ENCODE data around the gene MMP14.
"Not testable (repeated sequence)": the region's sequence is repeated elsewhere in the genome, so short reads cannot be mapped to it uniquely, and the experiment has no call there.

The MMP14 gene
- 1.9 to 2.3 reads per million in 2 donors for total RNA-seq

GRCh38 chr14:22836301-22837113 lies at the start of gene MMP14:
TSS of gene MMP14 (plus strand) at chr14:22836585. CDS start at chr14:22836818, 233 bp downstream.
- no peak for DNase-seq

GRCh38 chr14:22786685-22787084 lies 49.7 kb upstream of the MMP14 start:
- no peak for DNase-seq

- no peak for DNase-seq
Measured at GRCh38 chr14:22791301-22791700, 45.1 kb upstream of the MMP14 start.

- DNase-seq, result no peak
Measured at GRCh38 chr14:22792158-22792557, 44.2 kb upstream of the MMP14 start.

GRCh38 chr14:22793550-22793949 lies 42.8 kb upstream of the MMP14 start:
- not testable (repeated sequence) for DNase-seq

GRCh38 chr14:22793976-22794375 lies 42.4 kb upstream of the MMP14 start:
- no peak for DNase-seq

- DNase-seq, result no peak
Measured at GRCh38 chr14:22794551-22794951, 41.8 kb upstream of the MMP14 start.

GRCh38 chr14:22796087-22796707 lies 40.2 kb upstream of the MMP14 start:
- no peak for DNase-seq

GRCh38 chr14:22797017-22797917 lies 39.1 kb upstream of the MMP14 start:
- DNase-seq, result no peak

GRCh38 chr14:22798528-22798927 lies 37.9 kb upstream of the MMP14 start:
- no peak for DNase-seq

GRCh38 chr14:22800346-22800745 lies 36.0 kb upstream of the MMP14 start:
- no peak for DNase-seq

GRCh38 chr14:22801716-22802115 lies 34.7 kb upstream of the MMP14 start:
- no peak for DNase-seq

- DNase-seq, result no peak
Measured at GRCh38 chr14:22802860-22803686, 33.3 kb upstream of the MMP14 start.

GRCh38 chr14:22803687-22803974 lies 32.8 kb upstream of the MMP14 start:
- no peak for DNase-seq

GRCh38 chr14:22805235-22805634 lies 31.1 kb upstream of the MMP14 start:
- DNase-seq, result not testable (repeated sequence)

GRCh38 chr14:22807432-22808087 lies 28.8 kb upstream of the MMP14 start:
- no peak for DNase-seq

- no peak for DNase-seq
Measured at GRCh38 chr14:22808388-22809209, 27.8 kb upstream of the MMP14 start.

- DNase-seq, result no peak
Measured at GRCh38 chr14:22811722-22812121, 24.7 kb upstream of the MMP14 start.

GRCh38 chr14:22812744-22813143 lies 23.6 kb upstream of the MMP14 start:
- no peak for DNase-seq

- DNase-seq, result no peak
Measured at GRCh38 chr14:22813145-22813544, 23.2 kb upstream of the MMP14 start.

- no peak for DNase-seq
Measured at GRCh38 chr14:22814373-22814772, 22.0 kb upstream of the MMP14 start.
